Measurements from ENCODE around the gene RIPOR2.

DNA sequence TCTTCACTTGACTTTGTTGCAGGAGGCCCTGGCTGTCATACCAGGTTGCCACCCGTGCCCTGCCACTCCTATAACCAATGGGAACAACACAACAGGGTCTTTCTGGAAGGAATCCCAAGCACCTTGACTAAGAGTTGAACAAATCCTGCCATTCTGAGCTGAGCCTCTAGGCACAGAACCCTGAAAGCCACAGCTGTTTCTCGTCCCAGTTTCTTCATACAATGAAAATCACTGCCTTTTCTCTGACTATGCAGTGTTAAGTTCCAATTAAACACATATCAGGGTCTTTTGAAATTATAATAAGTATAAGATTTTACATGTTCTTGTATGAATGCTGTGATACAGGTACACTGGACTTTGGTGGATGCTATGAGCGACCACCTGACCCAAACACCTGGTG is 54.4 kb downstream of the RIPOR2 start:
- no peak for TF ChIP-seq POLR2A (IDR thresholded peaks at IDR 0.05)
- TF ChIP-seq, protein P1, sequence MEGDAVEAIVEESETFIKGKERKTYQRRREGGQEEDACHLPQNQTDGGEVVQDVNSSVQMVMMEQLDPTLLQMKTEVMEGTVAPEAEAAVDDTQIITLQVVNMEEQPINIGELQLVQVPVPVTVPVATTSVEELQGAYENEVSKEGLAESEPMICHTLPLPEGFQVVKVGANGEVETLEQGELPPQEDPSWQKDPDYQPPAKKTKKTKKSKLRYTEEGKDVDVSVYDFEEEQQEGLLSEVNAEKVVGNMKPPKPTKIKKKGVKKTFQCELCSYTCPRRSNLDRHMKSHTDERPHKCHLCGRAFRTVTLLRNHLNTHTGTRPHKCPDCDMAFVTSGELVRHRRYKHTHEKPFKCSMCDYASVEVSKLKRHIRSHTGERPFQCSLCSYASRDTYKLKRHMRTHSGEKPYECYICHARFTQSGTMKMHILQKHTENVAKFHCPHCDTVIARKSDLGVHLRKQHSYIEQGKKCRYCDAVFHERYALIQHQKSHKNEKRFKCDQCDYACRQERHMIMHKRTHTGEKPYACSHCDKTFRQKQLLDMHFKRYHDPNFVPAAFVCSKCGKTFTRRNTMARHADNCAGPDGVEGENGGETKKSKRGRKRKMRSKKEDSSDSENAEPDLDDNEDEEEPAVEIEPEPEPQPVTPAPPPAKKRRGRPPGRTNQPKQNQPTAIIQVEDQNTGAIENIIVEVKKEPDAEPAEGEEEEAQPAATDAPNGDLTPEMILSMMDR (IDR thresholded peaks at IDR 0.05): no peak

All from Peyer's patch (tissue), 4 donors.